Astrocyte (in vitro differentiated cells and primary cell): ENCODE data around the gene RPAP3. TPM values are rescaled to one million over a fixed set of nuclear protein-coding genes. Genes with fewer than 3 reads are reported as not detected.

Experiments
- DNase-seq: peaks from one replicate; pipeline ENCODE4 v3.0.0-alpha.2; 2010; ENCODE audit warnings: low read depth
- FAIRE-seq: peaks from 2 replicates; lab custom pipeline; 2011; peaks lifted over from hg19 to GRCh38; lab: Jason Lieb, UNC
- H2AFZ ChIP-seq: 2 replicates; pipeline ENCODE4 v1.6.0; 2012; ENCODE audit warnings: low read depth, low read length, inconsistent platforms
- H3K27ac ChIP-seq: 2 replicates; pipeline ENCODE4 v1.5.1; 2011; ENCODE audit warnings: low read depth, low read length, inconsistent platforms
- H3K27me3 ChIP-seq: 2 replicates; pipeline ENCODE4 v1.6.0; 2011; ENCODE audit warnings: low read length, inconsistent platforms; ENCODE audit not compliant: insufficient read depth
- H3K36me3 ChIP-seq: 2 replicates; pipeline ENCODE4 v1.5.1; 2011; ENCODE audit warnings: low read length, inconsistent platforms; ENCODE audit not compliant: insufficient read depth
- H3K4me1 ChIP-seq: 2 replicates; pipeline ENCODE4 v1.5.1; 2011; ENCODE audit warnings: low read length, inconsistent platforms; ENCODE audit not compliant: insufficient read depth
- H3K4me2 ChIP-seq: 2 replicates; pipeline ENCODE4 v1.6.0; 2012; ENCODE audit warnings: low read length, inconsistent platforms
- H3K4me3 ChIP-seq: 2 replicates; pipeline ENCODE4 v1.5.1; 2011; ENCODE audit warnings: low read depth, mild to moderate bottlenecking, low read length, inconsistent platforms; ENCODE audit not compliant: insufficient read depth
- H3K79me2 ChIP-seq: 2 replicates; pipeline ENCODE4 v1.6.0; 2012; ENCODE audit warnings: mild to moderate bottlenecking, low read length, inconsistent platforms; ENCODE audit not compliant: insufficient read depth
- H3K9ac ChIP-seq: 2 replicates; pipeline ENCODE4 v1.6.0; 2012; ENCODE audit warnings: mild to moderate bottlenecking, low read length, inconsistent platforms
- H3K9me3 ChIP-seq: 2 replicates; pipeline ENCODE4 v1.5.1; 2012; ENCODE audit warnings: low read depth, mild to moderate bottlenecking, low read length, inconsistent platforms; ENCODE audit not compliant: insufficient read depth
- H4K20me1 ChIP-seq: 2 replicates; pipeline ENCODE4 v1.6.0; 2012; ENCODE audit warnings: low read length, inconsistent platforms; ENCODE audit not compliant: insufficient read depth
- H3K27ac Mint-ChIP-seq: one replicate; pipeline ENCODE4 v1.8.0; 2021; ENCODE audit warnings: mild to moderate bottlenecking, mixed read lengths; ENCODE audit not compliant: unreplicated experiment
- H3K27me3 Mint-ChIP-seq: one replicate; pipeline ENCODE4 v1.8.0; 2021; ENCODE audit warnings: low read depth, mixed read lengths; ENCODE audit not compliant: unreplicated experiment
- H3K36me3 Mint-ChIP-seq: one replicate; pipeline ENCODE4 v1.8.0; 2021; ENCODE audit warnings: low read depth, mixed read lengths; ENCODE audit not compliant: unreplicated experiment
- H3K4me1 Mint-ChIP-seq: one replicate; pipeline ENCODE4 v1.8.0; 2021; ENCODE audit warnings: low read depth, mixed read lengths; ENCODE audit not compliant: unreplicated experiment
- H3K4me3 Mint-ChIP-seq: one replicate; pipeline ENCODE4 v1.8.0; 2021; ENCODE audit warnings: mild to moderate bottlenecking, moderate library complexity, mixed read lengths; ENCODE audit not compliant: unreplicated experiment
- H3K9me3 Mint-ChIP-seq: one replicate; pipeline ENCODE4 v1.8.0; 2021; ENCODE audit warnings: mild to moderate bottlenecking, mixed read lengths; ENCODE audit not compliant: unreplicated experiment
- CTCF ChIP-seq: IDR thresholded peaks from 2 replicates; pipeline ENCODE4 v1.5.1; 2011; ENCODE audit warnings: low read depth, mild to moderate bottlenecking, inconsistent platforms, low read length, moderate library complexity; ENCODE audit not compliant: insufficient read depth
- EZH2 ChIP-seq: IDR thresholded peaks from 2 replicates; pipeline ENCODE4 v1.6.1; 2012; ENCODE audit warnings: mild to moderate bottlenecking, low read length, inconsistent platforms; ENCODE audit not compliant: insufficient read depth
- total RNA-seq: library from RNA; stranded (reverse); gene quantifications from 2 replicates; pipeline ENCODE4 v1.2.1, GENCODE V29; 2021

Gene RPAP3
- total RNA-seq, 1 donor from 2014 or later: 39.2 TPM

GRCh38 chr12:47736877-47737676 is 31.2 kb upstream of the RPAP3 start:
- Mint-ChIP-seq H3K27me3 (peaks cover 27% of the 10 kb centered on the region), H3K4me3 (no peak overlapping the region), H3K9me3 (peaks cover 4% of the 10 kb centered on the region), H3K36me3 (peaks cover 8% of the 10 kb centered on the region), H3K27ac (no peak overlapping the region), H3K4me1 (peaks cover 13% of the 10 kb centered on the region)
- no peaks in the 10 kb centered on the region for H3K79me2 ChIP-seq
- no peaks in the 10 kb centered on the region for H3K36me3 ChIP-seq
- H3K9me3 ChIP-seq: no peaks in the 10 kb centered on the region
- H4K20me1 ChIP-seq: no peaks in the 10 kb centered on the region
- peak overlapping the region; percentile 56 for H2AFZ ChIP-seq
- peaks cover 16% of the 10 kb centered on the region for H3K4me1 ChIP-seq
- H3K4me2 ChIP-seq: peak overlapping the region; percentile 34
- H3K27ac ChIP-seq: no peak overlapping the region
- no peak overlapping the region for H3K9ac ChIP-seq
- H3K27me3 ChIP-seq: peaks cover 2% of the 10 kb centered on the region
- FAIRE-seq: no peak
- TF ChIP-seq CTCF (no peak), EZH2 (no peak)
- DNase-seq: peak; percentile 15
- H3K4me3 ChIP-seq: no peak overlapping the region

- Histone ChIP-seq H4K20me1 (no peaks in the 10 kb centered on the region), H3K36me3 (no peaks in the 10 kb centered on the region), H3K4me3 (no peak overlapping the region), H3K79me2 (no peaks in the 10 kb centered on the region), H3K9ac (no peak overlapping the region), H3K27me3 (peaks cover 2% of the 10 kb centered on the region), H3K27ac (no peak overlapping the region), H3K4me2 (no peak overlapping the region), H3K4me1 (peaks cover 14% of the 10 kb centered on the region), H2AFZ (no peak overlapping the region), H3K9me3 (no peaks in the 10 kb centered on the region)
- Mint-ChIP-seq H3K36me3 (peaks cover 8% of the 10 kb centered on the region), H3K27ac (no peak overlapping the region), H3K27me3 (peaks cover 31% of the 10 kb centered on the region), H3K9me3 (peaks cover 4% of the 10 kb centered on the region), H3K4me1 (peaks cover 8% of the 10 kb centered on the region), H3K4me3 (no peak overlapping the region)
- DNase-seq: no peak
- no peak for TF ChIP-seq EZH2
- TF ChIP-seq CTCF: no peak
- no peak for FAIRE-seq
These were observed 30.4 kb upstream of the RPAP3 start for GRCh38 chr12:47736216-47736615.

GRCh38 chr12:47735649-47736048 is 29.8 kb upstream of the RPAP3 start:
- FAIRE-seq (no peak), DNase-seq (no peak)
- H3K4me3 ChIP-seq: no peak overlapping the region
- no peaks in the 10 kb centered on the region for H4K20me1 ChIP-seq
- Mint-ChIP-seq H3K27me3 (peaks cover 31% of the 10 kb centered on the region), H3K9me3 (peaks cover 4% of the 10 kb centered on the region), H3K36me3 (peaks cover 8% of the 10 kb centered on the region), H3K4me1 (peaks cover 7% of the 10 kb centered on the region), H3K27ac (peak overlapping the region; percentile 58), H3K4me3 (no peak overlapping the region)
- H3K27ac ChIP-seq: no peak overlapping the region
- H3K9ac ChIP-seq: no peak overlapping the region
- H3K4me1 ChIP-seq: peaks cover 13% of the 10 kb centered on the region
- no peak for TF ChIP-seq CTCF
- no peak for TF ChIP-seq EZH2
- no peaks in the 10 kb centered on the region for H3K79me2 ChIP-seq
- H2AFZ ChIP-seq: no peak overlapping the region
- peaks cover 2% of the 10 kb centered on the region for H3K27me3 ChIP-seq
- H3K36me3 ChIP-seq: no peaks in the 10 kb centered on the region
- H3K9me3 ChIP-seq: no peaks in the 10 kb centered on the region
- H3K4me2 ChIP-seq: no peak overlapping the region
